Sigmoid colon (tissue), 7 donors: ENCODE results near the gene SCUBE1. TPM values are rescaled to one million over a fixed set of nuclear protein-coding genes. Genes with fewer than 3 reads are reported as not detected.

Source experiments
- DNase-seq: peaks from one replicate; pipeline ENCODE4 v3.0.0-alpha.2; 2019
- H3K27ac ChIP-seq, 4 donors: fragments of 200-600 bp; sonication (generic); one replicate each; pipeline ENCODE4 v1.5.1; 2016 to 2019; ENCODE audit warnings: mild to moderate bottlenecking in 1 of 4
- H3K27me3 ChIP-seq, 3 donors: fragments of 200-600 bp; sonication (generic); one replicate each; pipeline ENCODE4 v1.5.1; 2019; ENCODE audit warnings: mild to moderate bottlenecking in 1 of 3
- H3K36me3 ChIP-seq, 4 donors: fragments of 200-600 bp; sonication (generic); one replicate each; pipeline ENCODE4 v1.5.1; 2016 to 2019
- H3K4me1 ChIP-seq, 4 donors: fragments of 200-600 bp; sonication (generic); one replicate each; pipeline ENCODE4 v1.5.1; 2017 to 2019
- H3K4me3 ChIP-seq, 4 donors: fragments of 200-600 bp; sonication (generic); one replicate each; pipeline ENCODE4 v1.5.1; 2017 to 2019; ENCODE audit warnings: mild to moderate bottlenecking in 2 of 4, moderate library complexity in 1 of 4
- H3K9me3 ChIP-seq, 4 donors: fragments of 200-600 bp in 3 of 4; sonication (generic) in 3 of 4; one replicate each; pipeline versions ENCODE4 v1.5.1 to v1.6.1; 2013 to 2019
- EP300 ChIP-seq, 4 donors: sonication (generic); formaldehyde crosslinking; IDR thresholded peaks; one replicate each; pipeline ENCODE4 v1.6.1; 2017; ENCODE audit warnings: antibody characterized with exemption in 4 of 4
- POLR2A ChIP-seq, 2 donors: fragments of 450-650 bp; IDR thresholded peaks; one replicate each; pipeline ENCODE4 v1.6.1; 2016; ENCODE audit warnings: antibody characterized with exemption in 2 of 2, mild to moderate bottlenecking in 2 of 2, moderate library complexity in 2 of 2
- POLR2AphosphoS5 ChIP-seq, 4 donors: sonication (generic); formaldehyde crosslinking; IDR thresholded peaks; one replicate each; pipeline ENCODE4 v1.6.1; 2017; ENCODE audit warnings: antibody characterized with exemption in 4 of 4
- WGBS, 2 donors: extraction: QIAGEN DNeasy Blood & Tissue Kit; methylation state at CpG; one replicate each; pipeline ENCODE4 v1.1.7; 2013; 5-methylcytosine and 5-hydroxymethylcytosine counted together
- intact Hi-C: fragments of 100-400 bp; cut with DNase I; formaldehyde crosslinking; loops from one replicate; pipeline ENCODE4 v1.15.1; 2023
- polyA plus RNA-seq, 3 donors: library from polyadenylated mRNA; stranded (reverse); fragments of 200-250 nt; gene quantifications; one replicate each; pipeline ENCODE4 v1.2.3, GENCODE V29; 2013
- total RNA-seq, 4 donors: library from RNA; depleted of rRNA; stranded (reverse); fragments of >200 nt; gene quantifications; one replicate each; pipeline ENCODE4 v1.1.0, GENCODE V29; 2016
- TF ChIP-seq, protein P1 (sequence below), 4 experiments: fragments of 450-650 bp in 3 of 4; fragments of 200-600 bp in 1 of 4; IDR thresholded peaks; one replicate each; pipeline ENCODE4 v1.5.1; 2016 to 2019; ENCODE audit warnings: antibody characterized with exemption in 4 of 4, mild to moderate bottlenecking in 3 of 4, moderate library complexity in 2 of 4
- donor health status: healthy with polysubstance abuse.
- donor health status: Bipolar disorder and iron deficiency.
- donor health status: healthy.

The SCUBE1 gene
- total and polyA plus RNA-seq, 7 donors = 0.23 to 1.1 (median 0.55) TPM

DNA sequence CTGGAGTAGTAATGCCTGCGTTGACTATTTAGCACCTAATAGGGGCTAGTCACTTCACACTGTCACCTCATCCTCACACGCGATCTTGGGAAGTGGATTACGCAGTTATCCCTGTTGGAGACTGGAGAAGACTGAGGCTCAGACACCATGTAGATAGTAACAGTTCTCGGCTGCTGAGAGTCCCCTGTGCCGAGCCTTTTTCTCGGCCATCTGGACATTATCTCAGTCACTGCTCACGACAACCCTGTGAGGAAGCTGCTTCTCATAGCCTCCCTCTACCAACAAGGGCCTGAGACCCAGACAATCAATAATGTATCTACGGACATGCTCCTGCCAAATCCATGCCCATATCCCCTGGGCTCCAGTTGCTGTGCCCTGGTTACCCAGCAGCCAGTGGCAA, 25.9 kb downstream of the SCUBE1 start:
- no peaks in the 10 kb centered on the region for H3K9me3 ChIP-seq
- H3K27ac ChIP-seq = no peak overlapping the region
- no peak overlapping the region for H3K4me3 ChIP-seq
- H3K4me1 ChIP-seq = peaks cover 0 to 27% (median 7%) of the 10 kb centered on the region in 4 donors
- intact Hi-C loops = no loop called here
- DNase-seq = no peak
- no peak for TF ChIP-seq POLR2A (IDR thresholded peaks at IDR 0.05)
- TF ChIP-seq EP300 (IDR thresholded peaks at IDR 0.05) = no peak
- TF ChIP-seq POLR2AphosphoS5 (IDR thresholded peaks at IDR 0.05) = no peak
- TF ChIP-seq, protein P1, sequence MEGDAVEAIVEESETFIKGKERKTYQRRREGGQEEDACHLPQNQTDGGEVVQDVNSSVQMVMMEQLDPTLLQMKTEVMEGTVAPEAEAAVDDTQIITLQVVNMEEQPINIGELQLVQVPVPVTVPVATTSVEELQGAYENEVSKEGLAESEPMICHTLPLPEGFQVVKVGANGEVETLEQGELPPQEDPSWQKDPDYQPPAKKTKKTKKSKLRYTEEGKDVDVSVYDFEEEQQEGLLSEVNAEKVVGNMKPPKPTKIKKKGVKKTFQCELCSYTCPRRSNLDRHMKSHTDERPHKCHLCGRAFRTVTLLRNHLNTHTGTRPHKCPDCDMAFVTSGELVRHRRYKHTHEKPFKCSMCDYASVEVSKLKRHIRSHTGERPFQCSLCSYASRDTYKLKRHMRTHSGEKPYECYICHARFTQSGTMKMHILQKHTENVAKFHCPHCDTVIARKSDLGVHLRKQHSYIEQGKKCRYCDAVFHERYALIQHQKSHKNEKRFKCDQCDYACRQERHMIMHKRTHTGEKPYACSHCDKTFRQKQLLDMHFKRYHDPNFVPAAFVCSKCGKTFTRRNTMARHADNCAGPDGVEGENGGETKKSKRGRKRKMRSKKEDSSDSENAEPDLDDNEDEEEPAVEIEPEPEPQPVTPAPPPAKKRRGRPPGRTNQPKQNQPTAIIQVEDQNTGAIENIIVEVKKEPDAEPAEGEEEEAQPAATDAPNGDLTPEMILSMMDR (IDR thresholded peaks at IDR 0.05) = no peak
- no peaks in the 10 kb centered on the region for H3K27me3 ChIP-seq
- no peaks in the 10 kb centered on the region for H3K36me3 ChIP-seq
- WGBS, 2 donors = 85 to 87% methylated on average over 9 of the region's 9 CpGs

DNA sequence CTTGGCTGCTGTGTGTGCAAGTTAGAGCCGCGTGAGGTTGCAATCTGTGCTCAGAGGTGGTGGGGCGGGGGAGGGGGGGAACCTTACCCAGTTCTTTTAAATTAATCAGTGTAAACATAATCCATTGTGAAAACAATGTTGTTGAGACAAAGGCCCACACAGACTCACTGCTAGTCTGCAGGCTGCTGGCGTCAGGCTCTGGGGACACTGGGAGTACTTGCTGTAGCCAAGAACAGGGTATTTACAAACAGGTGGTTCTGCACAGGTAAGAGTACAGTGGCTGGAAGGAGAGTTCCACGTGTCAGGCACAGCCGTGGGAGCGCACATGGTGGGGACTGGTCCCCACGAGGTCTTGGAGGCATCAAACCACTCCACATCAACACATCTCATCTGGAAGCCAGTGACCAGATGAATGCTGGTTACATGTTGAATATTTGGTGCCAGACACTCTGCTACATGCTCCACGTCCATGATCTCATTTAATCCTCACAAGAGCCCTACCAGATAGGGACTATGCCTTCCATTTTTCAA, 27.4 kb downstream of the SCUBE1 start:
- TF ChIP-seq EP300 (IDR thresholded peaks at IDR 0.05) (no peak), POLR2A (IDR thresholded peaks at IDR 0.05) (no peak), POLR2AphosphoS5 (IDR thresholded peaks at IDR 0.05) (no peak)
- TF ChIP-seq, protein P1 (IDR thresholded peaks at IDR 0.05) = no peak
- Histone ChIP-seq H3K4me1 (peaks cover 0 to 27% (median 7%) of the 10 kb centered on the region in 4 donors), H3K27ac (no peak overlapping the region), H3K27me3 (no peaks in the 10 kb centered on the region), H3K9me3 (no peaks in the 10 kb centered on the region), H3K4me3 (no peak overlapping the region), H3K36me3 (no peaks in the 10 kb centered on the region)
- intact Hi-C loops = no loop called here
- DNase-seq = no peak
- WGBS, 2 donors = 60 to 76% methylated on average over 9 of the region's 9 CpGs

DNA sequence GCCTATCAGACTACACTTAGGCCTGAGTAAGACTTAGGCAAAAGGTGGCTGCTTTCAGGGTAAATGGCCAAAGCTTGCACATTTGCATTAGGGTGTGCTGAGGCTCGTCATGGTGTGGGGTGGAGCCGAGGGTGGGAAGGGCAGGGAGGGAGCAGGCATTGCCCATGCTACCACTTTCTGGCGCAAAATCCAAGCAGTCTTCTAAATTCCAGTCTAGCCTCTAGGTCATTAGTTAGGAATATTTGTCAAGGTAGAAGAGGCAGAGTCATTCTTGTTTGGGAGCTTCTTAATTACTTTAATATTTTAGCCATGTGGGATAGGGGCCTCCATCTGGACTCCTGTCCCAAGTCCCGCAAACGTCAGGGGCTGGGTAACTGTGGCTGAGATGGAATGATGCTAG, 28.6 kb downstream of the SCUBE1 start:
- no peaks in the 10 kb centered on the region for H3K36me3 ChIP-seq
- H3K27me3 ChIP-seq = no peaks in the 10 kb centered on the region
- H3K4me1 ChIP-seq = peaks cover 0 to 19% (median 3%) of the 10 kb centered on the region in 4 donors
- TF ChIP-seq EP300 (IDR thresholded peaks at IDR 0.05) (no peak), POLR2A (IDR thresholded peaks at IDR 0.05) (no peak), POLR2AphosphoS5 (IDR thresholded peaks at IDR 0.05) (no peak)
- TF ChIP-seq, protein P1 (IDR thresholded peaks at IDR 0.05) = no peak
- no peak for DNase-seq
- H3K4me3 ChIP-seq = no peak overlapping the region
- no peaks in the 10 kb centered on the region for H3K9me3 ChIP-seq
- WGBS, 2 donors = 67 to 89% methylated on average over 5 of the region's 5 CpGs
- peak overlapping the region in 1 of 4 donors; percentile 65 for H3K27ac ChIP-seq
- intact Hi-C loops = no loop called here

DNA sequence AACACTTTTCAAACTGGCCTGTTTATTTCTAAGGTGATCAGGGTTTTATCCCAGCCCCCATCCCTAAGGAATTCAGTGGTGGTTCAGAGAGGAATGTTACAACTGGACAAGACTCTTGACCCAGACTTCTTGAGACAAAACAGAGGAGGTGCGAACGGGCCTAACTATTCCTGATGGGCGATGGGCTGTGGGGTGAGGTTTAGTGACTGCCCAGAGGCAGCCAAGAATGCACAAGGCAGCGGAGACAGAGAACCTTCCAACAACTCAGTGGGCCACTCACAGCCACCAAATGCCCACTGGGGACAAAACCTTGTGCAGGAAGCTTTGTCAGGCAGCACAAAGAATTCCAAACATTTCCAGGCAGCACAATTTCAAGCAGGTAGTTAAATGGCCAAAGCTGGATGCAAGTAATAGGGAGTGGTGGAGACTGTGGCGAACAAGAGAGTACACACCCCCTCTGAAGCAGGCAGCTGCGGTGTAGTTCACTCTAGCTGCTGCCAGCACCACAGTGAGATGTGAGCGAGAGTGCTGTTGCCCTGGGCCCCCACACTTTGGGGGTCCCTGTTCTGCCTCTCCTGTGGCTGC, 29.2 kb downstream of the SCUBE1 start:
- peaks cover 0 to 19% (median 2%) of the 10 kb centered on the region in 4 donors for H3K4me1 ChIP-seq
- intact Hi-C loops = no loop called here

More for the DNA sequence above, 29.2 kb downstream of the SCUBE1 start:
- Histone ChIP-seq H3K27me3 (no peaks in the 10 kb centered on the region), H3K36me3 (no peaks in the 10 kb centered on the region), H3K9me3 (no peaks in the 10 kb centered on the region), H3K27ac (peak overlapping the region in 1 of 4 donors; percentile 65), H3K4me3 (no peak overlapping the region)
- DNase-seq = no peak
- WGBS, 2 donors = 80 to 88% methylated on average over 7 of the region's 7 CpGs
- no peak for TF ChIP-seq POLR2A (IDR thresholded peaks at IDR 0.05)
- TF ChIP-seq, protein P1 (IDR thresholded peaks at IDR 0.05) = no peak
